ENCODE results near the gene SIN3B. TPM values are rescaled to one million over a fixed set of nuclear protein-coding genes. Genes with fewer than 3 reads are reported as not detected.

SIN3B gene
- total RNA-seq, 1 donor from 2014 or later: 18.4 TPM

- Histone ChIP-seq H3K27me3 (ENCODE audit: control insufficient read depth, insufficient read depth, low read length) (no peaks in the 10 kb centered on the region), H3K4me3 (ENCODE audit: low read depth, low read length) (no peak overlapping the region), H3K36me3 (ENCODE audit: control insufficient read depth, insufficient read depth, low read length) (peaks cover 39% of the 10 kb centered on the region)
- no peak for DNase-seq (ENCODE audit: low read depth)
- no peak for FAIRE-seq
- no peak for TF ChIP-seq CTCF (IDR thresholded peaks at IDR 0.05; ENCODE audit: insufficient read depth, low read length, severe bottlenecking)
Observed at GRCh38 chr19:16876904-16877361, 47.7 kb downstream of the SIN3B start.

GRCh38 chr19:16877581-16877980, 48.4 kb downstream of the SIN3B start:
- no peak for TF ChIP-seq CTCF (IDR thresholded peaks at IDR 0.05; ENCODE audit: insufficient read depth, low read length, severe bottlenecking)
- FAIRE-seq: no peak
- Histone ChIP-seq H3K36me3 (ENCODE audit: control insufficient read depth, insufficient read depth, low read length) (peaks cover 36% of the 10 kb centered on the region), H3K4me3 (ENCODE audit: low read depth, low read length) (no peak overlapping the region), H3K27me3 (ENCODE audit: control insufficient read depth, insufficient read depth, low read length) (no peaks in the 10 kb centered on the region)
- no peak for DNase-seq (ENCODE audit: low read depth)

GRCh38 chr19:16878181-16878965, 49.2 kb downstream of the SIN3B start:
- Histone ChIP-seq H3K27me3 (ENCODE audit: control insufficient read depth, insufficient read depth, low read length) (no peaks in the 10 kb centered on the region), H3K36me3 (ENCODE audit: control insufficient read depth, insufficient read depth, low read length) (peaks cover 29% of the 10 kb centered on the region), H3K4me3 (ENCODE audit: low read depth, low read length) (no peak overlapping the region)
- DNase-seq (ENCODE audit: low read depth) (no peak), FAIRE-seq (no peak)
- no peak for TF ChIP-seq CTCF (IDR thresholded peaks at IDR 0.05; ENCODE audit: insufficient read depth, low read length, severe bottlenecking)

- TF ChIP-seq CTCF (IDR thresholded peaks at IDR 0.05; ENCODE audit: insufficient read depth, low read length, severe bottlenecking): no peak
- FAIRE-seq: no peak
- Histone ChIP-seq H3K4me3 (ENCODE audit: low read depth, low read length) (no peak overlapping the region), H3K27me3 (ENCODE audit: control insufficient read depth, insufficient read depth, low read length) (no peaks in the 10 kb centered on the region), H3K36me3 (ENCODE audit: control insufficient read depth, insufficient read depth, low read length) (peaks cover 28% of the 10 kb centered on the region)
- DNase-seq (ENCODE audit: low read depth): no peak
Observed at GRCh38 chr19:16880884-16881554, 51.8 kb downstream of the SIN3B start.

- H3K27me3 ChIP-seq (ENCODE audit: control insufficient read depth, insufficient read depth, low read length): no peaks in the 10 kb centered on the region
- no peak for DNase-seq (ENCODE audit: low read depth)
- no peak for TF ChIP-seq CTCF (IDR thresholded peaks at IDR 0.05; ENCODE audit: insufficient read depth, low read length, severe bottlenecking)
- peaks cover 19% of the 10 kb centered on the region for H3K36me3 ChIP-seq (ENCODE audit: control insufficient read depth, insufficient read depth, low read length)
- no peak overlapping the region for H3K4me3 ChIP-seq (ENCODE audit: low read depth, low read length)
- no peak for FAIRE-seq
Observed at GRCh38 chr19:16882146-16882545, 52.9 kb downstream of the SIN3B start.

Data from bronchial epithelial cell (primary cell).